ENCODE results near the gene ANOS1. TPM values are rescaled to one million over a fixed set of nuclear protein-coding genes. Genes with fewer than 3 reads are reported as not detected.

ANOS1 gene
- total RNA-seq, 1 experiment from 2014 or later: 0.05 TPM

- Mint-ChIP-seq H3K27me3 (ENCODE audit: insufficient read depth, unreplicated experiment) (no peaks in the 10 kb centered on the region), H3K9me3 (ENCODE audit: unreplicated experiment) (peaks cover 8% of the 10 kb centered on the region), H3K4me3 (ENCODE audit: unreplicated experiment) (no peak overlapping the region), H3K27ac (ENCODE audit: low read depth, unreplicated experiment) (no peak overlapping the region), H3K36me3 (ENCODE audit: insufficient read depth, unreplicated experiment) (no peaks in the 10 kb centered on the region), H3K4me1 (ENCODE audit: insufficient read depth, unreplicated experiment) (no peaks in the 10 kb centered on the region)
- POLR2A ChIA-PET: no interaction called here
- no peak for DNase-seq (ENCODE audit: unreplicated experiment)
- no peak for TF ChIP-seq CTCF (IDR thresholded peaks at IDR 0.05; ENCODE audit: unreplicated experiment)
- CTCF ChIA-PET: no interaction called here
- BruUV-seq (replicated peaks): no TSS peak
- intact Hi-C loops (cut with micrococcal nuclease): no loop called here
These were observed 63.1 kb downstream of the ANOS1 start for GRCh38 chrX:8668813-8669212.

- Mint-ChIP-seq H3K27ac (ENCODE audit: low read depth, unreplicated experiment) (no peak overlapping the region), H3K36me3 (ENCODE audit: insufficient read depth, unreplicated experiment) (no peaks in the 10 kb centered on the region), H3K9me3 (ENCODE audit: unreplicated experiment) (peaks cover 8% of the 10 kb centered on the region), H3K4me1 (ENCODE audit: insufficient read depth, unreplicated experiment) (no peaks in the 10 kb centered on the region), H3K27me3 (ENCODE audit: insufficient read depth, unreplicated experiment) (no peaks in the 10 kb centered on the region), H3K4me3 (ENCODE audit: unreplicated experiment) (no peak overlapping the region)
- BruUV-seq (replicated peaks): no TSS peak
- ChIA-PET CTCF (no interaction called here), POLR2A (no interaction called here)
- DNase-seq (ENCODE audit: unreplicated experiment): no peak
- intact Hi-C loops (cut with micrococcal nuclease): no loop called here
- no peak for TF ChIP-seq CTCF (IDR thresholded peaks at IDR 0.05; ENCODE audit: unreplicated experiment)
These were observed 68.6 kb downstream of the ANOS1 start for GRCh38 chrX:8663325-8663724.

- Mint-ChIP-seq H3K27me3 (ENCODE audit: insufficient read depth, unreplicated experiment) (no peaks in the 10 kb centered on the region), H3K27ac (ENCODE audit: low read depth, unreplicated experiment) (no peak overlapping the region), H3K9me3 (ENCODE audit: unreplicated experiment) (peaks cover 14% of the 10 kb centered on the region), H3K36me3 (ENCODE audit: insufficient read depth, unreplicated experiment) (no peaks in the 10 kb centered on the region), H3K4me1 (ENCODE audit: insufficient read depth, unreplicated experiment) (no peaks in the 10 kb centered on the region), H3K4me3 (ENCODE audit: unreplicated experiment) (no peak overlapping the region)
- intact Hi-C loops (cut with micrococcal nuclease): no loop called here
- CTCF ChIA-PET: interaction anchor here (0.8 kb wide), 1 partner anchor 68 kb away, joined by 3 read pairs; no protein-coding TSS in a partner anchor
- DNase-seq (ENCODE audit: unreplicated experiment): no peak
- TF ChIP-seq CTCF (IDR thresholded peaks at IDR 0.05; ENCODE audit: unreplicated experiment): no peak
- POLR2A ChIA-PET: no interaction called here
- no TSS peak for BruUV-seq (replicated peaks)
These were observed 74.1 kb downstream of the ANOS1 start for GRCh38 chrX:8657883-8658282.

GRCh38 chrX:8653956-8654355 lies 78.0 kb downstream of the ANOS1 start:
- CTCF ChIA-PET: no interaction called here
- intact Hi-C loops (cut with micrococcal nuclease): no loop called here

More at GRCh38 chrX:8653956-8654355, 78.0 kb downstream of the ANOS1 start:
- Mint-ChIP-seq H3K36me3 (ENCODE audit: insufficient read depth, unreplicated experiment) (no peaks in the 10 kb centered on the region), H3K9me3 (ENCODE audit: unreplicated experiment) (peaks cover 6% of the 10 kb centered on the region), H3K27me3 (ENCODE audit: insufficient read depth, unreplicated experiment) (no peaks in the 10 kb centered on the region), H3K27ac (ENCODE audit: low read depth, unreplicated experiment) (no peak overlapping the region), H3K4me3 (ENCODE audit: unreplicated experiment) (no peak overlapping the region), H3K4me1 (ENCODE audit: insufficient read depth, unreplicated experiment) (no peaks in the 10 kb centered on the region)
- DNase-seq (ENCODE audit: unreplicated experiment): no peak
- no peak for TF ChIP-seq CTCF (IDR thresholded peaks at IDR 0.05; ENCODE audit: unreplicated experiment)
- POLR2A ChIA-PET: no interaction called here
- BruUV-seq (replicated peaks): no TSS peak
